ENCODE measurements around the gene CMTM8. TPM values are rescaled to one million over a fixed set of nuclear protein-coding genes. Genes with fewer than 3 reads are reported as not detected.

Gene CMTM8
- total RNA-seq, 1 experiment from 2014 or later = 6.6 TPM

DNA sequence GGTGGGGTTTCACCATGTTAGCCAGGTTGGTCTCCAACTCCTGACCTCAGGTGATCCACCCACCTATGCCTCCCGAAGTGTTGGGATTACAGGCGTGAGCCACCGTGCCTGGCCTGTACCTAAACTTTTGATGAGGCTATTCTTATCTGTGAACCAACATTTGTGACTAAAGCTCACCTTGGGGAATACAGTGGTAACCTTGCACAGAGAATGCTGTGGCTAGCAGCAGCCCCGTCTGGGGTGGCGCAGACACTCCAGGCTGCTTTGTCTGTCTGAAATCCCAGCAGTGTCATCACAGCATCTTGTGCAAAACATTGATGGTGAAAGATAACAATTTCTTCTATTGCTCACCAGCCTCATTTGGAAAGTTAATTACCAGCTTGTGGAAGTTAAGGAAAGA is 58.9 kb downstream of the CMTM8 start:
- no peak for DNase-seq (ENCODE audit: low spot score)
- in situ Hi-C loops (cut with HindIII; ENCODE audit: low sequenced_read_pairs) = no loop called here

DNA sequence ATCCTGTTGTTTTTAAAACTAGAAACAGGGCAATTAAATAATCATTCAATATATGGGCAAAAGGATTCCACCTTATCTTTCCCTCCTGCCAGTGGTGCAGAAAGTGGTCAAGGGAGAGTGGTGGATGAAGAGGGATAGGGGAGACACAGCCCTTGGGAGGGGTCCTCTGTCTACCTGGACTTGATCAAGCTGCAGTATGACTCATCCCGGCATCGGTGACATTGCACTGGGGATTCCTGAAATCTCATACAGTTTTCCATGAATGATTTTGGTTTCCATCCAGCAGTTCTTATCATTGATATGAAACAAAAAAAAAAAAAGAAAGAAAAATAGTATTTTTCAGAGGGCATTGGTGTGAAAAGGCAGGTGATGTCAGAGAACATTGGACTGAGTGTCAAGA is 62.9 kb downstream of the CMTM8 start:
- no peak for DNase-seq (ENCODE audit: low spot score)
- in situ Hi-C loops (cut with HindIII; ENCODE audit: low sequenced_read_pairs) = no loop called here

DNA sequence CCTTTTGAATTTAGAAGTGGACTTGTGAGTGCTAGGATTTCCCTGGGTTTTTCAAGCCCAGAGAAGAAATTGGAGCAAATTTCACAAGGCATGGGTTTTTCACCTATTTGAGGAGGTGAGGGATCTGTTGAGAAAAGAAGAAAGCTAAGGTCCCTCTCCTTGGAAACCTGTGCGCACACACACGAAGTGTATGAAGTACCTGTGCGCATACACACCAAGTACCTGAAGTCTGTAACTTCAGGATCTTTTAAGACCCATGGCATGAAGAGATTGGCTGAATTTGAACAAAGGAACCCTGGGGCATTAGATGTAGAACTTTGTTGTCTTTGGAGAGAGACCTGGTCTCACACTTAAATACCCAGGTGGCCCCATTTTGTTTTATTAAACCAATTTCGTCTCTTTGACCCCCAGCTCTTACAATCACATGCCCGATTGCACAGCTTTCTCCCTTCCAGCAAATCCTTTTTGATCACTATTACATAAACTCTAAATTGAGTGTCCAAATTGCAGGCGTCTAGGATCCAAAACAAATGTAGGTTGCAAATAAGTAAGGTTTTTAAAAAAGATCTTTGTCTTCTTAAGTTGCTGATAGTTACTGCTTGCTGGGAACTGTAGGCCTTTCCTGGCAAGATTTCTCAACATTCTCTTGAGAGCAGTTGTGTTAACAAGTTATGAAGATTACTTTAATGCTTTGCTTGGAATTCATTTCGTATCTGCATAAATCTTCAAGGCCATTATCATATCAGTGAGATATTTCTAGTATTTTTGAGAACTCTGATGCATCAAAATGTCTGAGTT is 64.3 kb downstream of the CMTM8 start:
- in situ Hi-C loops (cut with HindIII; ENCODE audit: low sequenced_read_pairs) = no loop called here
- DNase-seq (ENCODE audit: low spot score) = no peak

DNA sequence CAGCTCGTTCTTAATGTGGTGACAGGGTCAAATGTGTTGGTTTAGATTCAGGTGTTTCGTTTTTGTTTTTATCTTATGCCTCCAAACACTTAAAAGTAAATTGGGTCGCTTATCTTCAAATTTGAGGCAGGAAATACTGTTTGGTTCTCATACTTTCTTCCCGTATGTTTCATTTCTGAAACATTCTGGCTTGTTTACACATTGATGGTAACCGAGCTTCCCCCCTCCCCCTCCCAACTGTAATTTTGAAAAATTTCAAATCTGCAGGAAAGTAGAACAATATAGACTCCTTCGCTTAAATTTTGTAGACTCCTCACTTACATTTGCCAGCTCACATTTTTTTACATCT is 64.9 kb downstream of the CMTM8 start:
- no peak for DNase-seq (ENCODE audit: low spot score)
- in situ Hi-C loops (cut with HindIII; ENCODE audit: low sequenced_read_pairs) = no loop called here

GRCh38 chr3:32303977-32304881 is 65.7 kb downstream of the CMTM8 start:
- in situ Hi-C loops (cut with HindIII; ENCODE audit: low sequenced_read_pairs) = no loop called here
- DNase-seq (ENCODE audit: low spot score) = no peak

DNA sequence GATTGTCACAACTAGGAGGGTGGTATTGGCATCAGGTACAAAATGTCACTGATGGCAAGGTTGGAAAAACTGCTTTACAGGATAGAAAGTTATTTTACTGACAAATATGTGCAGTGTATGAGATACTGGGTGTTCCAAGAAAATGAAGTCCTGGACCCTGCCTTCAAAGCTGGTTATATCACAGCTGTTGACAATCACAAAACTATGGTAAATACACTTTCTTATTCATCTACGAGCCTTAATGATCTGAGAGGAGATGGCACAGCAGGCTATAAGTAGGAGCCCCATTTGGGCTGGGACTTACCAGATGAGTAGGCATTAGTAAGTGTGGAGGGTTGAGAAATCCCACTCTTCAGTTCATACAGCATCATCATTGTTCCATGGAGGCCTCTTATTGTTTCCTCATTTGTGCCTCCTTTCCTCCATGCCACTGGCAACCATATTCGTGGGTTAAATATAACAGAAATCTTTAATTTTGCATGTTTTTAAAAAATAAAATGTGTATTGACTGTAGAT is 66.9 kb downstream of the CMTM8 start:
- in situ Hi-C loops (cut with HindIII; ENCODE audit: low sequenced_read_pairs) = no loop called here
- no peak for DNase-seq (ENCODE audit: low spot score)

DNA sequence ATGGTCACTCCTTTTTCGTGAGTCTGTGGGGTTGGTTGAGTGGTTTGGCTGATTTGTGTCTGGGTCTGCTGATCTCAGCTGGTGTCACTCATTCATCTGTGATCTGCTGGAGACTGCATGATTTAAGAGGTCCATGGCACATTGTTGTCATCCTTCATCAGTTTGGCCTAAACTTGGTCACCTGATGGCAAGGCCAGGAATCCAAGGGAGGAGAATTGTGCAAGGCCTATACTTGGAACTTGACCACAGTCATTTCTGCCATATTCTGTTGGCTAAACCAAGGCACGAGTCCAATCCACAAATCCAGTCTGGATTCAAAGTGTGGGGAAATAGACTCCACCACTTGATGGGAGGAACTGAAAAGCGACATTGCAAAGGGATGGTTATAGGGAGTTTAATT is 67.6 kb downstream of the CMTM8 start:
- no peak for DNase-seq (ENCODE audit: low spot score)
- in situ Hi-C loops (cut with HindIII; ENCODE audit: low sequenced_read_pairs) = no loop called here

DNA sequence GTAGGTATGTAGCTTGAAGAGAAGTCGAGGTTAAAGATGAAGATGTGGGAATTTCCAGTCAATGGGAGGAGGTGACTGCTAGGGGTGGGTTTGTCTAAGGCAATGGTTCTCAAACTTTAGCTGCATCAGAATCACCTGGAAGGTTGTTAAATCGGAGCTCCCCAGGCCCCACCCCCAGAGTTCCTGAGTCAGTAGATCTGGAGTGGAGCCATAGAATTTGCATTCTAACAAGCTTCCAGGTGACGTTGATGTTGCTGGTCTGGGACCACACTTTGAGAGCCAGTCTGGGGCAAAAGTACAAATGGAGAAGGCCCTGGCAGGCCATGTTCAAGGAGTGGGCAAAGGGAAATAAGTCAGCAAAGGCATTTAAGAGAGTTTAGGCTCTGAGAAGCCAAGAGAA is 69.1 kb downstream of the CMTM8 start:
- in situ Hi-C loops (cut with HindIII; ENCODE audit: low sequenced_read_pairs) = no loop called here
- no peak for DNase-seq (ENCODE audit: low spot score)

DNA sequence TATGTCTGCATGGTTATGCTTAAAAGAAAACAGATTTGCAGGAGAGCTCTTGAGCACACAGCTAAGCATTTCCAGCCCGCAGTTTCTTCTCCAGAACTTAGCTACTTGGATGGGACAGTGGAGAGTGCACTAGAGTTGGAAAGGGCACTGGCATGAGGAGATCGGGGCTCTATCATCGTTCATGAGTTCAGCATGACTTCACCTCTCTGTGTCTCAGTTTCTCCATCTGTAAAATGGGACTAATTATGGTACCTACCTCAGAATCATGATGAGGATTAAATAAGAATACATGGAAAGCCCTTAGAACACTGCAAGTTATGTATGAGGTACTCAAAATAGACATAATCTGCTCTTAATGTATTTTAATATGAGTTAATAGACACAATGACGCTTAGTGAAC is 69.9 kb downstream of the CMTM8 start:
- no peak for DNase-seq (ENCODE audit: low spot score)
- in situ Hi-C loops (cut with HindIII; ENCODE audit: low sequenced_read_pairs) = no loop called here

DNA sequence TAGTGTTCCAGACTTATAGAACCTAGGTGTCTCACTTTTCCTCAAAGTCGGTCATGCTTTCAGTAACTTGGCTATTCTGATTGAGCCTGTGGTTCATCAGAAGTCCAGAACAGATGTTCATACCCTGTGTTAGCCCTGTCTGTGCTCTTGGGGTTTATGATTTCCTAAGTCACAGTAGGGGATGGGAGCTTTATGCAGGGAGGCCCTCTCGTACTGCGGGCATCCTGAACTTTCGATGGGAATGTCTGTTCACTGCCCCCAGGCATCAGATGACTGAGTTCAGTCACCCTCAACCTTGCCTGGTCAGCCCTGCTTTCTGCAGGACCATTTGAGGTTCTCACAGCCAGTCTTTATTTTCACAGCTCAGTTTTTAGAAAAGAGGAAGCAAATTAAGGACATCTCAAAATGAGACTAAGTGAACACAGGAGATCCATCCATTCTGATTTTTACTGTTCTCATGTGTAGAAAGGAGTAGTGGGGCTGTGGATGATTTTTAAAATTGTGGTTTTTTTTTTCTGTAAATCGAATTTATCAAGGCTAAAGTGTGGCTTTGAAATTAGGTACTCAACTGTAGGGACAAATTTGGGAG is 71.3 kb downstream of the CMTM8 start:
- in situ Hi-C loops (cut with HindIII; ENCODE audit: low sequenced_read_pairs) = no loop called here
- peak; percentile 19 for DNase-seq (ENCODE audit: low spot score)

DNA sequence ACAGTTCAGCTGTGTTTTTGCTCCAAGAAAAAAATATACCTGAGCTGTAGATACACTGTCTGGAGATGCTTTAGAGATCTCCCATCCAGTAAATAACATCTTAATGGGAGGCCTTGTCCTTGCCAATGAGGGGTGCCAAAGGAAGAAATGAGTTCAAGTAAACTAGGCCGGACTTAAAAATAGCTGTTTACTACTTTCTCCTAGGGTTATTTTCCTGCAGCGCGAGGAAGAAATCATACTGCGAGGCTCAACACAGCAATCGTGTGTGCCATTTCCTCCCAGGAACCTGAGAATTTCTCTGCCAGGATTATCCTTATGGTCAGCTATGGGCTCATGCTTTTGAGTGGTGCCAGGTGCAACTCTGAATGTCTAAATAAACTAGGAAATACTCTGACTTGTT is 71.9 kb downstream of the CMTM8 start:
- DNase-seq (ENCODE audit: low spot score) = peak; percentile 98
- in situ Hi-C loops (cut with HindIII; ENCODE audit: low sequenced_read_pairs) = no loop called here

- in situ Hi-C loops (cut with HindIII; ENCODE audit: low sequenced_read_pairs) = no loop called here
- peak; percentile 96 for DNase-seq (ENCODE audit: low spot score)
Measured at GRCh38 chr3:32310918-32311839, 72.7 kb downstream of the CMTM8 start.

- in situ Hi-C loops (cut with HindIII; ENCODE audit: low sequenced_read_pairs) = no loop called here
- peak; percentile 17 for DNase-seq (ENCODE audit: low spot score)
Measured at GRCh38 chr3:32312251-32312650, 73.8 kb downstream of the CMTM8 start.

DNA sequence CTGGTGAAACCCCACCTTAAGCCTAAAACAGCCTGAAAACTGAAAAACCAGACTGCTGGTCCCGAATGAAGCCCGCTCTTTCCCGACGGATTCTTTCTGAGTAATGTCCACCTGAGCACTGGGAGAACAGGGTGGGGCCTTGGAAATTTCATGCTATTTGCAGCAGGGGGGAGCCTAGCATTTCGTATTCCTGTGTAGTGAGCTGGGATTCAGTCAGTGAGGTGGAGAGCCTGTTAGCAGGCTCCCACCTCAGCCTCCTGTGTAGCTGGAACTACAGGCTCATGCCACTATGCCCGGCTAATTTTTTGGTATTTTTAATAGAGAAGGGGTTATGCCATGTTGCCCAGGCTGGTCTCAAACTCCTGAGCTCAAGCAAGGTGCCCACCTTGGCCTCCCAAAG is 74.7 kb downstream of the CMTM8 start:
- peak; percentile 31 for DNase-seq (ENCODE audit: low spot score)
- in situ Hi-C loops (cut with HindIII; ENCODE audit: low sequenced_read_pairs) = no loop called here

- in situ Hi-C loops (cut with HindIII; ENCODE audit: low sequenced_read_pairs) = no loop called here
Measured at GRCh38 chr3:32313723-32314473, 75.4 kb downstream of the CMTM8 start.

DNA sequence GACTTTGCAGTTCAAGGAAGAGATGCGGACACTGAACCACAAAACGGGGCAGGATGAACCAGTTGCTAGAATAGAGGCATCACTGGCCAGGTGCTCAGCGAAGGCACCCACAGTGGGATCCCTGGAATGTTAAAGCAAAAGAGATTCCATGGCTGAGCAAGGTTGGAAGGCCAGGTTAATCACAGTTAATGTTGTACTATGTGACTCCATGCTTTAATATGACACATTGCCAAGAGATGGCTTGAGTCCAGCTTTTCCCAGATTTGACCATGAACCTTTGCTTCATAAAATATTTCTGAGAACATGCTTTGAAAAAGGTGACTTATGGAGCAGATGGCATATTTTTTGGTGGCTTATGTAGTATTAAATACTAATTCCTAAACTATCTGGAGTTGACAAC is 77.0 kb downstream of the CMTM8 start:
- in situ Hi-C loops (cut with HindIII; ENCODE audit: low sequenced_read_pairs) = no loop called here
- peak; percentile 65 for DNase-seq (ENCODE audit: low spot score)

More at GRCh38 chr3:32313723-32314473, 75.4 kb downstream of the CMTM8 start:
- DNase-seq (ENCODE audit: low spot score) = peak; percentile 33

GRCh38 chr3:32316319-32316718 is 77.8 kb downstream of the CMTM8 start:
- DNase-seq (ENCODE audit: low spot score) = no peak
- in situ Hi-C loops (cut with HindIII; ENCODE audit: low sequenced_read_pairs) = no loop called here

DNA sequence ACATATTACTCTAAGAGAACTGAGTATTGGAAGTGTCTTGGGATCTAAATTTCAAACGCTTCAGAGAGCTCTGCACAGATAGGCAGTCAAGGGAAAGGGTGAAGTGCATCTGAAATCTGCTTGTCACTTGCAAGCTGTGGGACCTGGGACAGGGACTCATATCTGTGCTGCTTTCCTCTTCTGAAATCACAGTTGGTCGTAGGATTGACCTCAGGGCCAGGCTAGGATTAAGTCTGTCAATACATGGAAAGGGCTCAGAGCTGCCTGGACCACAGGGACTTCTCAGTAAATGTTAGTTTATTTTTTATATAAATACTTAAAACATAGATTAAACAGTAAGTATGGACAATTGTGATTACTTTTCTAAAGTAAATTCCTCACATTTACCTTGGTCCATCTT is 78.5 kb downstream of the CMTM8 start:
- in situ Hi-C loops (cut with HindIII; ENCODE audit: low sequenced_read_pairs) = no loop called here
- DNase-seq (ENCODE audit: low spot score) = no peak

Measured in G401 (cell line).